Breast epithelium (tissue), 3 donors: ENCODE results near the gene ARHGAP10.

Experiments used
- CTCF ChIP-seq, 3 donors: fragments of 450-650 bp; IDR thresholded peaks; one replicate each; pipeline ENCODE4 v1.5.1; 2016 to 2017; ENCODE audit warnings: antibody characterized with exemption in 3 of 3, mild to moderate bottlenecking in 3 of 3, moderate library complexity in 3 of 3
- POLR2AphosphoS5 ChIP-seq, 3 donors: sonication (generic); formaldehyde crosslinking; IDR thresholded peaks; one replicate each; pipeline ENCODE4 v1.6.1; 2017; ENCODE audit warnings: antibody characterized with exemption in 3 of 3

- TF ChIP-seq POLR2AphosphoS5 (IDR thresholded peaks at IDR 0.05) = no peak
- no peak for TF ChIP-seq CTCF (IDR thresholded peaks at IDR 0.05)
Measured at GRCh38 chr4:148076964-148077363, 345.1 kb downstream of the ARHGAP10 start.
